Ascending aorta (tissue), 2 donors: ENCODE measurements around the gene PGRMC2. TPM values are rescaled to one million over a fixed set of nuclear protein-coding genes. Genes with fewer than 3 reads are reported as not detected.

ENCODE experiments used
- DNase-seq, 2 donors: peaks; one replicate each; pipeline ENCODE4 v3.0.0-alpha.2; 2019; ENCODE audit warnings: low spot score in 2 of 2
- H3K27ac ChIP-seq, 2 donors: fragments of 200-600 bp; sonication (generic); one replicate each; pipeline ENCODE4 v1.5.1; 2016 to 2017; ENCODE audit warnings: mild to moderate bottlenecking in 1 of 2
- H3K27me3 ChIP-seq: fragments of 200-600 bp; sonication (generic); one replicate; pipeline ENCODE4 v1.5.1; 2017
- H3K36me3 ChIP-seq, 2 donors: fragments of 200-600 bp; sonication (generic); one replicate each; pipeline ENCODE4 v1.5.1; 2016
- H3K4me1 ChIP-seq, 2 donors: fragments of 200-600 bp; sonication (generic); one replicate each; pipeline ENCODE4 v1.5.1; 2016 to 2017; ENCODE audit warnings: mild to moderate bottlenecking in 1 of 2
- H3K4me3 ChIP-seq, 2 donors: fragments of 200-600 bp; sonication (generic); one replicate each; pipeline ENCODE4 v1.5.1; 2016 to 2017; ENCODE audit warnings: mild to moderate bottlenecking in 1 of 2
- H3K9me3 ChIP-seq, 2 donors: fragments of 200-600 bp; sonication (generic); one replicate each; pipeline ENCODE4 v1.5.1; 2016
- CTCF ChIP-seq, 3 experiments: fragments of 200-600 bp in 2 of 3; fragments of 450-650 bp in 1 of 3; sonication (generic) in 2 of 3; IDR thresholded peaks; one replicate each; pipeline ENCODE4 v1.5.1; 2016 to 2019; ENCODE audit warnings: antibody characterized with exemption in 3 of 3, mild to moderate bottlenecking in 1 of 3, moderate library complexity in 1 of 3
- intact Hi-C: fragments of 100-400 bp; cut with DNase I; formaldehyde crosslinking; loops from one replicate; pipeline ENCODE4 v1.15.1; 2023
- total RNA-seq: library from RNA; depleted of rRNA; stranded (reverse); fragments of >200 nt; gene quantifications from one replicate; pipeline ENCODE4 v1.1.0, GENCODE V29; 2016

PGRMC2 gene
- total RNA-seq, 1 donor from 2014 or later, result 16.5 TPM

GRCh38 chr4:128329638-128330037, 42.0 kb upstream of the PGRMC2 start:
- Histone ChIP-seq H3K4me1 (no peaks in the 10 kb centered on the region), H3K4me3 (no peak overlapping the region), H3K27me3 (no peaks in the 10 kb centered on the region), H3K9me3 (no peaks in the 10 kb centered on the region), H3K36me3 (no peaks in the 10 kb centered on the region), H3K27ac (no peak overlapping the region)
- TF ChIP-seq CTCF (IDR thresholded peaks at IDR 0.05), result no peak
- DNase-seq, result no peak
- intact Hi-C loops, result no loop called here

- no peak for DNase-seq
- Histone ChIP-seq H3K27me3 (no peaks in the 10 kb centered on the region), H3K4me3 (no peak overlapping the region), H3K27ac (no peak overlapping the region), H3K9me3 (no peaks in the 10 kb centered on the region), H3K4me1 (no peaks in the 10 kb centered on the region), H3K36me3 (no peaks in the 10 kb centered on the region)
- intact Hi-C loops, result no loop called here
- TF ChIP-seq CTCF (IDR thresholded peaks at IDR 0.05), result no peak
Measured at GRCh38 chr4:128328106-128328505, 40.5 kb upstream of the PGRMC2 start.

GRCh38 chr4:128323401-128323800, 35.8 kb upstream of the PGRMC2 start:
- no peak for TF ChIP-seq CTCF (IDR thresholded peaks at IDR 0.05)
- intact Hi-C loops, result no loop called here
- no peak for DNase-seq
- H3K36me3 ChIP-seq, result no peaks in the 10 kb centered on the region
- H3K27ac ChIP-seq, result no peak overlapping the region
- H3K27me3 ChIP-seq, result no peaks in the 10 kb centered on the region
- H3K4me3 ChIP-seq, result no peak overlapping the region
- H3K9me3 ChIP-seq, result no peaks in the 10 kb centered on the region
- H3K4me1 ChIP-seq, result peaks cover 0 to 3% of the 10 kb centered on the region in 2 donors

- Histone ChIP-seq H3K9me3 (no peaks in the 10 kb centered on the region), H3K27me3 (no peaks in the 10 kb centered on the region), H3K27ac (no peak overlapping the region), H3K36me3 (no peaks in the 10 kb centered on the region), H3K4me3 (no peak overlapping the region), H3K4me1 (peaks cover 0 to 3% of the 10 kb centered on the region in 2 donors)
- no peak for TF ChIP-seq CTCF (IDR thresholded peaks at IDR 0.05)
- intact Hi-C loops, result no loop called here
- no peak for DNase-seq
Measured at GRCh38 chr4:128322986-128323385, 35.4 kb upstream of the PGRMC2 start.

GRCh38 chr4:128322311-128322710, 34.7 kb upstream of the PGRMC2 start:
- Histone ChIP-seq H3K36me3 (no peaks in the 10 kb centered on the region), H3K4me3 (no peak overlapping the region), H3K4me1 (peaks cover 0 to 3% of the 10 kb centered on the region in 2 donors), H3K27me3 (no peaks in the 10 kb centered on the region), H3K27ac (no peak overlapping the region), H3K9me3 (no peaks in the 10 kb centered on the region)
- no peak for DNase-seq
- intact Hi-C loops, result no loop called here
- no peak for TF ChIP-seq CTCF (IDR thresholded peaks at IDR 0.05)

GRCh38 chr4:128320656-128321055, 33.0 kb upstream of the PGRMC2 start:
- no peak overlapping the region for H3K4me3 ChIP-seq
- intact Hi-C loops, result no loop called here
- no peak for DNase-seq
- H3K36me3 ChIP-seq, result no peaks in the 10 kb centered on the region
- peaks cover 0 to 3% of the 10 kb centered on the region in 2 donors for H3K4me1 ChIP-seq
- no peak overlapping the region for H3K27ac ChIP-seq
- no peaks in the 10 kb centered on the region for H3K9me3 ChIP-seq
- H3K27me3 ChIP-seq, result no peaks in the 10 kb centered on the region
- TF ChIP-seq CTCF (IDR thresholded peaks at IDR 0.05), result no peak
